ENCODE results near the gene FAT4. TPM values are rescaled to one million over a fixed set of nuclear protein-coding genes. Genes with fewer than 3 reads are reported as not detected.

Gene FAT4
- total RNA-seq, 1 experiment from 2014 or later = not detected

Small RNA genes lying within 50 kb of the gene (small RNA-seq; reads per million reads assigned to genes)
- gene RF00019 = not detected
